ENCODE data around the gene BCL2L12.

DNA sequence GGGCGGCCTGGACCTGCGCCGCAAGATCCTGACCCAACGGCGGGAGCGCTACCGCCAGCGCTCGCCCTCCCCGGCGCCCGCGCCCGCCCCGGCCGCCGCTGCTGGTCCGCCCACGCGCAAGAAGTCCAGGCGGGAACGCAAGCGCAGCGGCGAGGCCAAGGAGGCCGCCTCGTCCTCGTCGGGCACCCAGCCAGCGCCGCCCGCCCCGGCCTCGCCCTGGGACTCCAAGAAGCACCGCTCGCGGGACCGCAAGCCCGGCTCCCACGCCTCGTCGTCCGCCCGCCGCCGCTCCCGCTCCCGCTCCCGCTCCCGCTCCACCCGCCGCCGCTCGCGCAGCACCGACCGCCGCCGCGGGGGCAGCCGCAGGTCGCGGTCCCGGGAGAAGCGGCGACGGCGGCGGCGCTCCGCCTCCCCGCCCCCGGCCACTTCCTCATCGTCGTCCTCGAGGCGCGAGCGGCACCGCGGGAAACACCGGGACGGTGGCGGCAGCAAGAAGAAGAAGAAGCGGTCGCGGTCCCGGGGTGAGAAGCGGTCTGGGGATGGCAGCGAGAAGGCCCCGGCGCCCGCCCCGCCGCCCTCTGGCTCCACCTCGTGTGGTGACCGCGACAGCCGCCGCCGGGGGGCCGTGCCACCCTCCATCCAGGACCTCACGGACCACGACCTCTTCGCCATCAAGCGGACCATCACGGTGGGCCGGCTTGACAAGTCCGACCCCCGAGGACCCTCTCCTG is 13.7 kb upstream of the BCL2L12 start:
- TF ChIP-seq, protein P1, sequence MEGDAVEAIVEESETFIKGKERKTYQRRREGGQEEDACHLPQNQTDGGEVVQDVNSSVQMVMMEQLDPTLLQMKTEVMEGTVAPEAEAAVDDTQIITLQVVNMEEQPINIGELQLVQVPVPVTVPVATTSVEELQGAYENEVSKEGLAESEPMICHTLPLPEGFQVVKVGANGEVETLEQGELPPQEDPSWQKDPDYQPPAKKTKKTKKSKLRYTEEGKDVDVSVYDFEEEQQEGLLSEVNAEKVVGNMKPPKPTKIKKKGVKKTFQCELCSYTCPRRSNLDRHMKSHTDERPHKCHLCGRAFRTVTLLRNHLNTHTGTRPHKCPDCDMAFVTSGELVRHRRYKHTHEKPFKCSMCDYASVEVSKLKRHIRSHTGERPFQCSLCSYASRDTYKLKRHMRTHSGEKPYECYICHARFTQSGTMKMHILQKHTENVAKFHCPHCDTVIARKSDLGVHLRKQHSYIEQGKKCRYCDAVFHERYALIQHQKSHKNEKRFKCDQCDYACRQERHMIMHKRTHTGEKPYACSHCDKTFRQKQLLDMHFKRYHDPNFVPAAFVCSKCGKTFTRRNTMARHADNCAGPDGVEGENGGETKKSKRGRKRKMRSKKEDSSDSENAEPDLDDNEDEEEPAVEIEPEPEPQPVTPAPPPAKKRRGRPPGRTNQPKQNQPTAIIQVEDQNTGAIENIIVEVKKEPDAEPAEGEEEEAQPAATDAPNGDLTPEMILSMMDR (IDR thresholded peaks at IDR 0.05 in 8 of 11, conservative IDR thresholded peaks at IDR 0.05 in 3 of 11), result no peak
- no peak for TF ChIP-seq POLR2A (IDR thresholded peaks at IDR 0.05)

Measured in spleen (tissue), 7 donors.